ENCODE data around the gene HOXD10.

The HOXD10 gene

DNA sequence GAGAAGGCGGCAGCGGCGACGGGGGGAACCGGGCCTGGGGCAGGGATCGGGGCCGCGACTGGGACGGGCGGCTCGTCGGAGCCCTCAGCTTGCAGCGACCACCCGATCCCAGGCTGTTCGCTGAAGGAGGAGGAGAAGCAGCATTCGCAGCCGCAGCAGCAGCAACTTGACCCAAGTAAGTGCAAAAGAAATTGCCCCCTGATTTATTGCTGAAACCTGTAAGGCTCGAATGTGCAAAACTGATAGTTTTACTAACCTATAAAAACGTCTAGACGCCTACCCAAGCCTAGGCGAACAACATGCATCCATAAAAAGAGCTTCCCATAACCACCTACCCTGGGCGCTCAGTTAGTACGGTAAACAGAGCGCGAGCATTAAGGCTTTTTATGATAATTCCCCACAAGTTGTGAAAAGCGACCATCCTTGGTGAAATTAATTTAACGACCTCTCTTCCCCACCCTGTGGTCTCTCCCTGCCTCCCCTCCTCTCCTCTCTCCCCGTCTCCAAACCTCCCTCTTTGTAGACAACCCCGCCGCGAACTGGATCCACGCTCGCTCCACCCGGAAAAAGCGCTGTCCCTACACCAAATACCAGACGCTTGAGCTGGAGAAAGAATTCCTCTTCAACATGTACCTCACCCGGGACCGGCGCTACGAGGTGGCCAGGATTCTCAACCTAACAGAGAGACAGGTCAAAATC is 7.0 kb downstream of the HOXD10 start:
- no peak for DNase-seq

DNA sequence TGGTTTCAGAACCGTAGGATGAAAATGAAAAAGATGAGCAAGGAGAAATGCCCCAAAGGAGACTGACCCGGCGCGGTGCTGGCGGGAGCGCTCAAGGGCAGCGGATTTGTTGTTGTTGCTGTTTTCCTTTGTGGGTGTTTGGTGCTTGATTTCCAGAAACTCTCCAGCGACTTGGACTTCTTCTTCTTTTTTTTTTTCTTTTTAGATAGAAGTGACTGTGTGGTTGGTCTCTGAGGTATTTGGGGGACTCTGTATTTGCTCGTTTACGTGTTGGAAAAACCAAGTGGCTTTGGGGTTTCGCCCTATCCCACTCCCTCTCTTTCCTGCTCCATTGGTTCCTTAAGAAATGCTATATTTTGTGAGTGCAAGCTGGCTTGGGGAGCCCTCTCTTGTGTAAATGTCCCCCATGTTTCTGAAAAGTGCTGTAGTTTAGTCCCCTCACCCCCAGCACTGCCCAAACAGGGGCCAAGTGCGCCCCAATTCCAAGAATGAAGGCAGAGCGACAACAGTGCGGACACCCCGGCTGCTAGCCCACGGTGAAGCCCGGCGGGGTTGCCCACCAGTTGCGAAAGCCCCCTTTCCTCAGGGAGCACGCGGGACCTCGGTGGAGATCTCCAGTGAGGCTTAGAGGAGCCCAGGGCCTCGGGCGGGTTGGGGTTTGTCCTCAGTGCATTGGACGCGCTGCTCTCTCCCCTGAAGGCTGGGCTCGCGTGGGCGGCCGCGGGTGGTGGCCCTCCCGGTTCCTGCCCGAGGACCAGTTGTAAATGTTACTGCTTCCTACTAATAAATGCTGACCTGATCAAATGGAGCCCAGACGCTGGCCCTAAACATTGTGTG is 7.8 kb downstream of the HOXD10 start:
- DNase-seq: no peak

DNA sequence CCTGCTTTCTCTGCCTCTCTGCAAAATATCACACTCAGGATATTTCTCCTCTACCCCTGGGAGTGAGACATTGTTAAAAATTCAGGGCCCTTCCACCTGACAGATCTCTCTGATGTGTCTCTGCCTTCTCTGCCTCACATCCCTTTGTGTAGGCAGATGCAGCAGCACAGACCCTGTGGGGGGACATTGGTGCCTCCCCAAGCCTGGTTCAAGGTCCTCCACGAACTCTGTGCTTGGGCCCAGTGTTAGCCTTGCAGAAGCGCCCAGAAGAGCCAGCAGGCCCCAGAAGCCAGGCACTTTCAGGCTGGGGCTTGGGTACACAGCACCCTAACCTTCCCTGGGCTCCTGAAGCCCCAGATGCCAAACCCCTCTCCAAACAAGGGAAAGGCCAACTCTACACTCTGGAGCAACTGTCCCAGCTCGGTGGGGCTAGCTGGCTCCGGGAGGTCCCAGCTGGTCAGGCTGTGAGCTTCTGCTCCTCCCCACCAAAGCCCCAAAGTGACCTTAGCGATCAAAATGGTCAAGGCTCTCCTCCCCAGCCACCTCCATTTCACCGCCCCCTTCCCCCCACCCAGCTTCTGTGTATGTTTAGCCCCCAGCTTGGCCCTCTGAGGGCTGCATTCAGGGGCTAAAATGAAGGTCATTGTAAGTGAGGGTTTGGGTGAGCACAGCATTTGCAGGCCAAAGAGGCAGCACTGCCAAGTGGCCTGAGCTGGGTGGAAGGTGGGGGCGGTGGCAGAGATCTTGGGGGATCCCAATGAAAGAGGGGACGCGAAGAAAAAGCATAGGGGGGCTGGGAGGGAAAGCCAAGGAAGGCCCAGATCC is 8.6 kb downstream of the HOXD10 start:
- DNase-seq: no peak

DNA sequence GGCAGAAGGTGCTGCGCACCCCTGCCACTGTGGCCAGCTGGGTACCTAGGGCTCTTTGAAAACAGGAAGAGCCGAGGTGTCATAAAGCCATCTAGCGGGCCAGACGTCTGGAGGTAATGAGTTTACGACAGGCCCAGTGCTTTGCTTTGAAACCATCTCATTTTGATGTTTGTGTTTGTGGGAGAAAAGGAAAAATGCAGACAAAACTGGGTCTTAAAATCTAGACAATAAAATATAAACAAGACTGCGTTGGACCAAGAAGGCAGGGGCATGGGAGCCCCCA is 9.1 kb downstream of the HOXD10 start:
- no peak for DNase-seq

DNA sequence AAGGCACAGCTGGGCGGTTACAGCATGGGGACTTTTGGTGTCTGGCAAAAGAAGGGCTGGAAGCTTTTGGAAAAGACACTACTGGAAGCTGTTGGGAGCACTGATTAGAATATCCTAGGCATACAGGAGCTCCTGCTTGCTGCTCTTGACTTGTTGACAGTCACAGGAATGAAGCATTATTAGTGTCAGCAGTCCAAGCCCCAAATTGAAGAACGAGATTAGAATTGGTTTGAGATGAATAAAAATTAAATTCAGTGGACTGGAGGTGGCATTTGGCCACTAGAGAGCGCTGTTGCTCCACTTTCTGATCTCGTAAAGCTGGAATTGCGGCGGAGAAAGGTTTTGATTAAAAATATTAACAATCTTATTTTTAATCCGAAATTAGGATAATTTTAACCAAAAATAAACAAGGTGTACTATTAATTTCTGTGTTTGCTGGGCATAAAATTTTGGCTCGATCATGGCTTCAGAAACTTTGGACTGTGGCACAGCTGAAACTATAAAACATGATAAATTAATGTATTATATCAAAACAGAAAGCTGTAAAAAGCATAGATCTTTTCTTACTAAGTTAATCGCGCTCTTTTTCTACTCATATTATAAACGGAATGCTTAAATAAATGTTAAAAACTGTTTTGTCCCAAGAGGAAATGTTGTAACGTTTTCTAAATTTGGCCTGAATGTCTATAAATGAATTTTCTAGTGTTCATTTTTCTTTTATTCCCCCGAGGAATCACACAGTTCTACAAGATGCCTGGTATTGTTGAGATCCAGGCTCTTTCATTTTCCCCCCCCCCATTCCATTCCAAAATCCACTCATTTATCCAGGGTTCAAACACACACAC is 10.6 kb downstream of the HOXD10 start:
- peak; percentile 12 for DNase-seq

DNA sequence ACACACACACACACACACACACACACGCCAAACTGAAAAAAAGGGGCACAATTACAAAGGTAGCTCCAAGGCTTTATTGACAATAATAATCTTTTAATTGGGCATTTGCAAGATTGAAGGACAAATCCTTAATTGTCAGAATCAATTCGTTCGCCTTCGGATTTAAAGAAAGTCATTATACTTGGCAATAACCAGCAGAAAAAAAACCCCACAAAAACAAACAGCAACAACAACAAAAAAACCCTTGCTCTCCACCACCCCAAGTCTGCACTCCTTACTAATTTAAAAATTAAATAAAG is 11.1 kb downstream of the HOXD10 start:
- DNase-seq: no peak

DNA sequence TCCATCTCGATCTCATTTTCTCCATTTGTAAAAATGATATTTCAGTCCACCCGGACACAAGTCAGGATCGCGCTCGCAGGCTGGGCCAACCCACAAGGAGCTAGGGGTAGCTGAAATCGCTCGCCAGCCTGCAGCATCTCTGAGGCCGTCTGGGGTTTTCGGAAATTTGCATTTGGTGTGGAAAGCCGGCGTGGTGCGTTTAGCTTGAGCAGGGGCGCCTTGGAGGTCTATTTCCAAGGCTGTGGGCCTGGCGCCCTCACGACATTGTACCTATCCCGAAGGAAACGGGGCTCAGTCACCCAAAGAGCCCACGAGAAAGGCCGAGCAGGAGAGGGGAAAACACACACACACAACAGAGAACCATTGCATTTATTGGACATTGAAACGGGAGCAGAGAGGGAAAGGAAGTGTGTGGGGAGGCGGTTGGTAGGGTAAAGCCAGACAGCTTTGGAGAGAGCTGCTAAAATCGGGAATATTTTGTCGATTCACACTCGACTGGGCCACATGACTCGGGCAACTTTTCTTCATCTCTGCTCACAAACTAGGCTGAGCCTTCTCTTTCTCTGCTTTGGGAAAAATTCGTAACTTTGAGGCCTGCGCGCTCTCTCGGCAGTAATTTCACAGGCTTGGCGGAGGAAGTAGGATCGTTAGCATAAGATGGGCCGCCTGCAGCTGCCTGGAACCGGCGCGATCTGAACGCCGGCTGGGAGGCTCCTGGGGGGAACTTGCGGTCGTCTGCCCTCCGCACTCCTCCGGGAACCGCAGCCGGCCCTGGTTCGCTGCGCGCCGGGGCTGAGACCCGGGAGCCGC is 11.8 kb downstream of the HOXD10 start:
- DNase-seq: no peak

DNA sequence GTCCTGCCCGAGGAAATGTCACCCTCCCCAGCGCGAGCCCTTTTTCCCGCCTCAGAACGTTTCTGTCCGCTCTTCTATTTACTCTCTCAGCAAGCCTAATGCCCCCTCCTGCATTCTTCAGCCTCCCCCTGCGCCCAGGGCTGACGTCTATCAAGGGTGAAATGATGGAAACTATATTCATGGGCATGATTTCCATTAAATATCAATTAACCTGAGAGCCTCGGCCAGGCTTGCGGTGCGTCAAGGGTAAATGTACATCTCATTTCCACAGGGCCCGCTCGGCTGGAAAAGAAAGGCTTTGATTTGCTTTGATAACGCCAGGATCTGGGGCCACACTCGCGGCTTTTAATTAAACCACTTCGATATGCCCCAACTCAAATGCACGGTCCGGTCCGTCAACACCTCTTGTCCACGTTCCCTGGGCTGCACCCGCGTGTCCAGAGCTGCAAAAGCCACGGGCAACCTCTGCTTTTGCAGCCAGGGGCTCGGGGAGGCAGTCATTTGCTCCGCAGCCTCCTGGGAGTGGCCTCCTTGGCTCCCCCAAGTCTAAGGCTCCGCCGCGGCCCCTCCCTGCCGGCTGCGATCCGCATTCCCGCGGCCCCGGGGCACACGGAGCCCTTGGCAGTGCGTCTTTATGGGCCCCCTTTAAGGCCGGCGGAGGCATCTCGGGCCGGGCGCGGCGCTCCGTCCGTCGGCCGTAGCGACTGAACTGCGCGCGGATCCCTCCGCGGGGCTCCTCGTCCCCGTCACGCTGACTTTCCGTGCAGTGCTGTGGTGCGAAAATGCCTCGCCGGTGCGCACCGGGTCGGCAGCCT is 12.6 kb downstream of the HOXD10 start, which contains the start of gene HOXD8:
TSS of gene HOXD8 (plus strand) at position 724 of the 815 bp plus-strand sequence. CDS start 662 bp downstream, outside the sequence.
- DNase-seq: no peak

DNA sequence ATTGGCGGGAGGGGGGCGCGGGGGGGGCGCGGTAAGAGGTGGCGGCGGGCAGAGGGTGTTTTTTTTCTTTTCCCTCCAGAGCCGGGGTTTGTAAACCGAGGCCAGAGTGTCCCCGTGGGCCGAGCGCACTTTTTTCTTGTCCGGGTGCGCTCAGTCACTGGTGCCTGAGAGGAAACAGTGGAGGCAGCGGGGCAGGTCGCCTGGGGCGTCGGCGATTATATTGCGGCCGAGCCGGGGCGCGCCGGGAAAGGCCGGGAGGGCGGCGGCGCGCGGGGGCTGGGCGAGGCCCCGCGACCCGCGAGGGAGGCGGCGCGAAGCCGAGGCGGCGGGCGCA is 13.2 kb downstream of the HOXD10 start:
- no peak for DNase-seq

DNA sequence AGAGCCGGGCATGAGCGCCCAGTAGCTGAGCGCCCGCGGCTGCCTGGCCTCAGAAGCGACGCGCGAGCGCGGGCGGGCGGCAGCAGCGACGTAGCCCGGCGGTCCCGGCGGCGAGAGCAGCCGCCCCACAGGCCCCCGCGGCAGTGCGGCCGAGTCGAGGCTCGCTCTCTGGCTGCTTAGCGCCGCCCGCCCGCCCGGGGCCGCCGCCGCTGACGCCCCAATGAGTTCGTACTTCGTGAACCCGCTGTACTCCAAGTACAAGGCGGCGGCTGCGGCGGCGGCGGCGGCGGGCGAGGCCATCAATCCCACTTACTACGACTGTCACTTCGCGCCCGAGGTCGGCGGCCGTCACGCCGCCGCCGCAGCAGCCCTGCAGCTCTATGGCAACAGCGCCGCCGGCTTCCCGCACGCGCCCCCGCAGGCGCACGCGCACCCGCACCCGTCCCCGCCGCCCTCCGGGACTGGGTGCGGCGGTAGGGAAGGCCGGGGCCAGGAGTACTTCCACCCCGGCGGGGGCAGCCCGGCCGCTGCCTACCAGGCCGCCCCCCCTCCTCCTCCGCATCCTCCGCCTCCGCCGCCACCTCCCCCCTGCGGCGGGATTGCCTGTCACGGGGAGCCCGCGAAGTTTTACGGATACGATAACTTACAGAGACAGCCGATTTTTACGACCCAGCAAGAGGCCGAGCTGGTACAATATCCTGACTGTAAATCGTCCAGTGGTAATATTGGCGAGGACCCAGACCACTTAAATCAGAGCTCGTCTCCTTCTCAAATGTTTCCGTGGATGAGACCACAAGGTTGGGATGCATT is 13.8 kb downstream of the HOXD10 start:
- no peak for DNase-seq

DNA sequence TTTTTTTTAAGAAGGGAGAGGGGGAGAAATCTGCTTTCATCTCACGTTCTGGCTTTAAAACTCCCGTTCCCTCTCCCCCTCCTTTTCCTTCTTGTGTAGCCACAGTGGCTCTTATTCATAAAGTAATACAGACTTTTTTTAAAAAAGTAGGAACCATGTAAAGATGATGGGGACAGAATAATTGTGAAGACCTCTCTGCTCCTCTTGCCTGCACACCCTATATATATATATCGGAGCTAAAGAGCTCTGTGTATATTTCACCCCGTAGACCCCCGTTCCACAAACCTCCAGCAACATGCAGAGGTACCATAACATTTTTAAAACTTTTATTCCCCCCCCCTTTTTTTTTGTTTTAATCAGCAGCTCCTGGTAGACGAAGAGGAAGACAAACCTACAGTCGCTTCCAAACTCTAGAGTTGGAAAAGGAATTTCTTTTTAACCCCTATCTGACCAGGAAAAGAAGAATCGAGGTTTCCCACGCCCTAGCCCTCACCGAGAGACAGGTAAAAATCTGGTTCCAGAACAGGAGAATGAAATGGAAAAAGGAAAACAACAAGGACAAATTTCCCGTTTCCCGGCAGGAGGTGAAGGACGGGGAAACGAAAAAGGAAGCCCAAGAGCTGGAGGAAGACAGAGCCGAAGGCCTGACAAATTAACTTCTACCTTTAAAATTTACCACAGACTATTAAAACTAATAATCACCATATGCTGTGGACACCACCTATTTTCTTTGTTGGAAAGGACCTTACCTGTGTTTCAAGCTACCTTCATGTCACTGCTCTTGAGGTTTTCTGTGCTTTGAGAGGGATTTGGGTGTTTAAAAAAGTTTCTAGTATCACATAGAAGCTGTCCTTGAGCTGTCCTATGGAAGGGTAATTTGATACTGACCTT is 14.6 kb downstream of the HOXD10 start:
- no peak for DNase-seq

DNA sequence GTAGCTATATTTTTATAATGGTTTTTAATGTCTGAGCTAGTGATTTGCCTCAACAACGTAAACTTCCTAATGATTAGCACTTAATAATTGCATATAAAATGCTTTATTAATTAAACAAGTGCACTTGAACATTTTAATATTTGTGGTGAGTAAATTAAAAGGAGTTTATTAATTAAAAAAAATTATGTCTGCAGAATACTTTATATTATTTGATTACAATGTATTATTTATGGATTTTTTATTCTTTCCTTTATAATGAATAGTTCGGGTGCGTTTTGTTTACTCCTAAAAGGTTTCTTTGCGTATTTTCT is 15.2 kb downstream of the HOXD10 start:
- DNase-seq: no peak

DNA sequence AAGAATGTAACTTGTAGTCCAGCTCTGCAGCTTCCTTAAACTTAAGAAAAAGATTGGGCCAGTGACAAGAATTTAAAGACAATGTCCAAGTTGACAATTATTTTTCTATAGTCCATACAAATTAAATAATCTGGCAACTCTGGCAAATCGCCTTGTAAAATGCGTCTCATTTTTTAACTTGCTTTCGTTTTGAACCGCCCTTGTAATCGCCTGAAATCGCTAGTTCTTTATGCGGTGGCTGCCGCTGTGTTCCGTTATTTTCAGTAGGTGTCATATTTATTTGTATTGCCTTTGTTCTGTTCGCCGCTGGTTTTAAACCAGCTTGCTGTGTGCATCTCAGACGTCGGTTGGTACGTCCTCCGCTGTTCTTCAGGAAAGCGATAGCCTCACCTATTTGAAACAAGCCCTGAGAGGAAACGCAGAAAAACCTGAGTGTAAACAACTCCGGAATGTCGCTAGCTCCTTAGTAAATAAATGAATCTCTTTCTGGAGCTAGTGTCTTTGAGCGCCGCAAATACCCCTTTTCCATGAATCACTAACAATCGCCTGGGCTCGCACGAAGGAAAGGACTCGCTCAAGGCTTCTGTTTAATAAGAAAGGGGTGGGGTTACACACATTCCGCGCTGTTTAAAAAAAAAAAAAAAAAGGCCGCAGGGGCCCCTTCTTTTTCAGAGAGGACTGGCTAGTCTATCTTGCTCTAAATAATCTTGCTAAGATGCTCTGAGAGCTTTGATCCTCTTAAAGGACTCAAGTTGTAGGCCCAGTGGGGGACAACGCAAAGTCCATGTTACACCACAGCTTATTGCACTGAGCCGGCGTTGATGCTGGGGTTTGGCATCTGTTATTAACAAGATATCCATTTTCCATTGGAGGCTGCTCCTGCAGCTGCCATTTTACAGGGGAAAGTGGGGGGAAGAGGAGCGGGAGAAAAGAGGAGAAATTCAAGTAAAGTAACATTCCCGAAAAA is 15.9 kb downstream of the HOXD10 start:
- DNase-seq: no peak

DNA sequence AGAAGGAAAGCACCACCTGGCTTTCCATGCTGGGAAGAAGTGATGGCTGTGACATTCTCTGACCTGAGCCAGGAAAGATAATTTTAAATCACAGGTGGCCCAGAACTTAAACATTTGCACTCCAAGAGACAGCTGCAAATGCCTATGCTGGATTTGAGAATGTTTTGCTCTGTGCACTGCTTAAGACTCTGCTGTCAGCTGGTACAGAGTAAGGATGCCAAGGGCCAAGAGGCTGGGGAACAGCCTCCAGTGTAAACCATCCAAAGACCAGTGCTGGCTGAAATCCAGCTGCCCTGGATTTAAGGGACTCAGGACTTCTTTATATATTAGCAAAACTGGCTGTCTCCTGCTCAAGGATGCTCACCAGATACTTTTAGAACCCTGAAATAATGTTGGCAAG is 16.8 kb downstream of the HOXD10 start:
- DNase-seq: no peak

DNA sequence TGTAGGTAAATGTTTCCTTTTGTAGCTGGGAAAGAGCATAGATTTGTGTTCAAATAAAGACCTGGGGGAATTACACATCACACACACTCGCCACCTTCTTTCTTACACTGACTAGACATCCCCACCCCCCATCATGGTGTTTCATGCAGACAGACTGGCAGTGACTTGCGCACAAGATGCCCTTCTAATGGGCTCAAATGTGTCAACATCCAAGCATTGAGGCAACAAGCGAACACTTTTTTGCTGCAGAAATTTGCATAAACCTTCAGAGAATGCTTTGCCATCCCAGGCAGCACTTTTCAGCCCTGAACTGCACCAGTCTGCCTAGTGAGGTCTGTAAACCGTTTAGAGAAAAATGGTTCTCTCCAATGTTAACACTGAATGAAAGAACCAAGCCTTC is 17.5 kb downstream of the HOXD10 start:
- no peak for DNase-seq

DNA sequence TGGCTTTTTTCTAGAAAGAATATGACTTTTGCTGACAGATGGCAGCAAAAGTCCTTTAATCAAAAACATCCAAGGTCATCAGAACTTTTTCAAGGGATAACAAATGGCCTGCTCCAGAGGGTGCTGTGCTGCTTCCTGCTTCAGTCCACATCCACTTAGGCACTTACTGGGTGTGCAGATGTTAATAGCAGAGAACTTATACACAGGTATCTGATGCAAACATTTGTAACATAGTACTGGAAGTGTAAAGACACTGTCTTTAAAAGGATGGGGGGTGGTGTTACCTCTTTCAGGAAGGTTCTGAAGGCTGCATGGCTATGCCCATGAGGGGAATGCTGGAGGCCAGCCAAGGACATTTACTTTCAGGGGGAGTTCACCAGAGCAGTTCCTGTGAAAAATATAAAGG is 18.5 kb downstream of the HOXD10 start:
- no peak for DNase-seq

DNA sequence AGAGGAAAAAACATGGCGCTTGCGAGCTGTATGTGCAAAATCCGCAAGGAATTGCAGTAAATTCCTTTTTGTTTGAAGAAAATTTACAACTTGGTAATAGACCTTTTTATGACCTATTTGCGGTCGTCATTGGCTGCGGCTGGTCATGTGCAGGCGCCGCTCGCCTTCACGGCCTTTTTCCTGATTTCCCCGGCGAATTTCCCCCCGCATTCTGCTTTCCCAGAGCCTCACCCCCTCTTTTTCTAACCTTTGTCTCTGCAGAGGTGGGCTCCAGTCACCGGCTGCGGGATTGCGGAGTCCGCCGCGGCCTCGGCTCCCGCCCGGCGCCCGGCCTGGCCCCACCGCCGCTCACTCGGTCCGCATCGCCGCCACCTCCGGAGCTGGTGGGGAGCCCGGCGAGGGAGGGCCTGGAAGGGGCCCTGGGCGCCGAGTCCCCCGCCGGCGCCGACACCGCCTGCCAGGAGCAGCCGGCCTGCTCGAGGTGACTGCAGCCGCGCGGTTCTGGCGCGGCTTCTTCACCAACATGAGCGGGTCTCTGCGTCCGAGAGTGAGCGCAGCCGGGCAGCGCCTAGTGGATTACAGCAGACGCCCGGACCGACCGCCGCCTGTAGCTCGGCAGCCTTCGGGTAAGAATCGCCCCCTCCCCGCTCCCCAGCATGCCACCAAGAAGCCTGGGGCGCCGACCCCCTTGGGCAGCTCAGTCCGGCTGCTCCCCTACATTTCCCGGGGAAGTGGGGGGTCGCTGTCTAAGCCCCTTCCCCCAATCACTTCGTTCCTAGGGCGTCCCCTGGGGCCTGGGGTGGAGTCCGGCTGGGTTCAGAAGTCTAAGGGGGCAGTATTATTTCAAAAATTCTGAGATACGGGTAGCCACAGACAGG is 20.0 kb downstream of the HOXD10 start:
- no peak for DNase-seq
